ENCODE results near the gene PDLIM4. TPM values are rescaled to one million over a fixed set of nuclear protein-coding genes. Genes with fewer than 3 reads are reported as not detected.

PDLIM4 gene
- total RNA-seq, 1 experiment from 2014 or later = 7.6 TPM

DNA sequence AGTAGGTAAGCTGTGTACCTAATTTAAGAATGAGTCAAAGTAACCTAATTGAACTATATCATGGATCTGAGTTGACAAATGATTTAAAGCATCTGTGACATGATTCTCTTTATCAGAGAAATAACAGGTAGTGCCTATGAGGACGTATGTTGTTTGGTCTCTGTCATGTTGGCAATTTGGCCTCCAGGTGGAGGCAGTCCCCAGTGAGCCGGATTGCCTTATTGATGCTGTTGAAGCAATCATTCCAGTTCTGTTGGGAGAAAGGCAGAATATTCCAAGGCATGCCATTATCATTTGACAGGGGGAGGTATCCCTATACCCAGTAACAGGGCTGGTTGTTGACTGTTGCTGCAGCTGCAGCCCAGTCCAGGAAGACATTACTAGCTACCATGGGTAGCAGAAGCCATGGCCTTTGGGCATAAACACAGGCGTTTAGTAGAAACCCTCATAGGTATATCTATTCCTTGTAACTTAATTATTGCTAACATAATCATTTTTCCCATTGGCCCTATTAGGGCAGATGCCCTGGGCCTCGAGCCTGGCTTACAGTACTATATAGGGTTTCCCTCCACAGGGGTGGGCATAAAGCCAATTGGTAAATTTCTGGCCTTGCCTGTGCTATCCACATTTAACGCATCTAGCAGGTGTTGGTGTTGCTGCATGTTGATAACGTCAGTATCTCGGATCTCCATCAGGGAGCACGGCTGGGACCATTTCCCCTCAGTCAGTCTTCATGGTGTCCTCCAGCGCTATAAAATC lies 24.5 kb downstream of the PDLIM4 start:
- no peaks in the 10 kb centered on the region for H3K9me3 ChIP-seq (ENCODE audit: control insufficient read depth, low read depth, low read length)
- H3K4me1 ChIP-seq (ENCODE audit: insufficient read depth, low read length) = 0 out of 2 replicates have a peak, but pooled peaks cover 5% of the 10 kb centered on the region
- H3K79me1 ChIP-seq (ENCODE audit: insufficient read depth, low read depth, low read length, poor library complexity, severe bottlenecking) = no peaks in the 10 kb centered on the region
- no peak overlapping the region for H3K4ac ChIP-seq (ENCODE audit: low read depth, low read length)
- H3K56ac ChIP-seq (ENCODE audit: insufficient read length, low read depth, low read length) = no peak overlapping the region
- no peak overlapping the region for H2BK20ac ChIP-seq (ENCODE audit: low read depth, low read length, poor library complexity, severe bottlenecking)
- Mint-ChIP-seq H3K4me1 (peaks cover 8 to 12% of the 10 kb centered on the region in 2 experiments), H3K36me3 (ENCODE audit: insufficient read depth in 1 of 3, low read depth in 3 of 3) (no peaks in the 10 kb centered on the region), H3K27ac (no peak overlapping the region), H3K9me3 (peaks cover 0 to 5% of the 10 kb centered on the region in 2 experiments; a peak in 1 of 5 replicates), H3K27me3 (ENCODE audit: low read depth) (peaks cover 17% of the 10 kb centered on the region), H3K4me3 (no peak overlapping the region; a peak in 1 of 5 replicates)
- WGBS (ENCODE audit: extremely low coverage, insufficient read length, low lambda C conversion rate) = no CpG with 5 or more reads among the region's 9 CpGs
- H2AFZ ChIP-seq (ENCODE audit: low read length) = no peak overlapping the region
- no peak overlapping the region for H3K4me2 ChIP-seq (ENCODE audit: insufficient read depth, insufficient read length, low read length)
- no peak overlapping the region for H2BK12ac ChIP-seq (ENCODE audit: insufficient read length, low read depth, low read length)
- no peak overlapping the region for H4K91ac ChIP-seq (ENCODE audit: insufficient read length, low read depth, low read length)
- H3T11ph ChIP-seq (ENCODE audit: low read length) = no peak overlapping the region
- peak; percentile 16 for DNase-seq
- H3K14ac ChIP-seq (ENCODE audit: insufficient read depth, low read length) = no peak overlapping the region
- H4K5ac ChIP-seq (ENCODE audit: insufficient read length, low read depth, low read length) = no peak overlapping the region
- H2BK120ac ChIP-seq (ENCODE audit: low read depth, low read length, poor library complexity, severe bottlenecking) = no peak overlapping the region
- H3K23ac ChIP-seq (ENCODE audit: insufficient read length, low read depth, low read length) = no peak overlapping the region
- H4K20me1 ChIP-seq (ENCODE audit: control insufficient read depth, insufficient read depth, insufficient read length) = no peaks in the 10 kb centered on the region
- no peaks in the 10 kb centered on the region for H3K27me3 ChIP-seq (ENCODE audit: insufficient read depth, low read length)
- H3K9ac ChIP-seq (ENCODE audit: extremely low read depth, insufficient read length, low read length) = no peak overlapping the region
- H2AK5ac ChIP-seq (ENCODE audit: insufficient read length, low read length) = no peak overlapping the region
- H3K27ac ChIP-seq (ENCODE audit: insufficient read length, low read depth, low read length) = no peak overlapping the region
- H3K18ac ChIP-seq (ENCODE audit: insufficient read length, low read depth, low read length) = no peak overlapping the region
- H3K79me2 ChIP-seq (ENCODE audit: insufficient read depth, low read length) = no peaks in the 10 kb centered on the region
- H2BK5ac ChIP-seq (ENCODE audit: insufficient read length, low read length) = no peak overlapping the region
- peak; percentile 16; the same call in 1 of the 3 replicates for TF ChIP-seq CTCF (conservative IDR thresholded peaks at IDR 0.05)
- no peaks in the 10 kb centered on the region for H3K23me2 ChIP-seq (ENCODE audit: insufficient read length, low read depth, low read length, poor library complexity, severe bottlenecking)
- H4K8ac ChIP-seq (replicated peaks; ENCODE audit: insufficient read length, low read depth, low read length) = no peak overlapping the region
- no peak overlapping the region for H2BK15ac ChIP-seq (ENCODE audit: low read depth, low read length)

Data from H9 (cell line).